HG03460 (cell line): ENCODE results near the gene RBM14.
"Not testable (repeated sequence)": the region's sequence is repeated elsewhere in the genome, so short reads cannot be mapped to it uniquely, and the experiment has no call there.

Experiments used
- ATAC-seq: cut with Tn5 transposase; IDR thresholded peaks from one replicate; pipeline ENCODE4 v1.9.1; 2021; ENCODE audit not compliant: unreplicated experiment

RBM14 gene

DNA sequence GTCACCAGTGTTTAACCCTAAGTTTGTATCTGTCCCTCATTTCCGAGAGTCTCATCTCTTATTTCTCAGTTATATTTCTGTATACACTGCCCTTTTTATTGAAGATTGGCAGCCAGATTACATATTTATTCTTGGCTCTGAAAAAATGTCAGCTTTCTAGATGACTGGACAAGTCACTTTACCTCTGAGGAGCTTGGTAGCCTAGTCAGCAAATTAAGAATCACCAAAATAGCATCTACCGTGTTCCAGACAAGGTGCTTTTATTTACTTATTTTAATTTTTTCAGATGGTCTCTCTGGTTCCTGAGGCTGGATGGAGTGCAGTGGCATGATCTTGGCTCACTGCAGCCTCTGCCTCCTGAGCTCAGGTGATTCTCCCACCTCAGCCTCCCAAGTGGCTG is 16.5 kb downstream of the RBM14 start:
- ATAC-seq = no peak

DNA sequence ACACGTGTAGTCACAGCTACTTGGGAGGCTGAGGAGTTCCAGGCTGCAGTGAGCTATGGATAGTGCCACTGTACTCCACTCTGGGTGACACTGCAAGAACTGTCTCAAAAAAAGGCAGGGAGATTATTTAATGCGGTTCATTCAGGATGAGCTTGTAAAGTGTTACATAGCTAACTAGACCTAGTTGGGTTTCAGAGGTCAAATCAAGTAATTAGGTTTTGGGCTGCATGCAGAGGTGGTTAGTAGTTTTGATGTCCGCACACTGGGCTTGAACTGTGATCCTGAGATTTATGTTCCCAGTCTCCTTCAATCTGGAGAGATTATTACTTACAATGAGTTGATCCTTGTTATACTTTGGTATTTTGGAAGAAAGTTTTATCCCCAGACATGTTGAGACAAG is 20.0 kb downstream of the RBM14 start:
- ATAC-seq = no peak

DNA sequence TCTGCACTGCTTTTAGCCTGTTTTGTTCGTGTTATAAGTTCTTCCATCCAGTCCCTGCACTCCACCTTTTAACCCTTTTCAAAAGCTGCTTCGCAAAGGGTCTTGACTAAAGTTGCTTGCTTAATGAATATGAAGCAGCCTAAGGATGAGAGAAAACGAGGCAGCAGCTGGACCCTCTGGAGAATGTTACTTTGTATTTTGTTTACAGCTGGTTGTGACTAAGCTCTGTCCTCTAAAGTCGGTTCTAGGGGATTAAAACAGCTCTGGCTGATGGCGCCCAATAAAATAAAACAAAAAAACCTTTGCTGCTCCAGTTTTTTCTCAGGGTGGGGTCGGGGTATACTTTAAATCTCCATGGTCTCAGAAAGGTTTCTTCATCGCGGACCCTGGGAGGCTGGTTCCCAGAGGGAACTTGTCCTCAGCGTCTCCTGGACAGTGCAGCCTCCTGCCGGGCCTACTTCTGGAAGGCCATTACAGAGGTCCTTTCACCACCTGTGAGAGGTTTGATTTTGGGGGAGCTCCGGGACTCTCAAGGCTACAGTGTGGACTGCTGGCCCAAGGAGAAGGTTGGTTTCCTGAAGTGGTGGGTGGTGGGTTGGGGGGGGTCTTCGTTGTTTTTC is 21.2 kb downstream of the RBM14 start:
- ATAC-seq = no peak

DNA sequence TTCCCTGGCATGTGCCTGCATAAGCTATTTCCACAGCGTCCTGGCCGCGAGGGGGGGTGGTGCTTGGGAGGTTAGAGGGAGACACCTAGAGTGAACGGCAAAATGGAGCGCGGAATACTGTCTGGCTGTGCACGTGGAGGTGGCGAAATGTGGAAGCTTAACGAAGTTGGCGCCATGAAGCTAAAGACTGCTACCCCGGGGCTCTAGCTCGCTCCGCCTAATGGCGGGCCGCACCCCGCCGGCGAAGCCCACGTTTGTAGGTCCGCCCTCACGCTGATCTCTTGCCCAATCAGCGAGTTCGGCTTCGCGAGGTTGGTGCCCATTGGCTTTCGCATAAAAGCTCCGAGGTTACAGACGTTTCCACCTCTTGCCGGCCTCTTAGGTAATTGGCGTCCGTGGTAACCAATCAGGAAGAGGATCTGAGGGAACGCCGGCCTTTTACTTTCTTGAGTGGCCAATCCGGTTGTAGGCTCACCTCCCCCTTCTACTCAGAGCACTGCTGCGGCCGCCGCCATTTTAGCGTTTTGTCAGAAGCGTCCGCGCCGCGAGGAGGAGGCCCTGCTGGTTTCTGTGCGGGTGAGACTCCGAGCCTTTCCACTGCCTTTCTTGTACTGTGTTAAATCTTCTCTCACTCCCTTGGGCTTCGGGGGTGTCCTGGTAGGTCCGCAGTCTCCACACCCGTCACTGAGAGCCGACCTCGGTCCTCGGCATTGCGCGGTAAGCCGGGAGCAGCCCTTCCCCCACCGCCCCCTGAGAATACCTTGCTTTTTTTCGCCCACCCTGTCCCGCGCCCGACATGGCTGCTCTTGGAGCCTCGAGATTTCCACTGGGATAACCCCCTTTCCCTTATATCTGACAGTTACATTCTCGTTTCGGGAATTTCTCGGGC is 22.0 kb downstream of the RBM14 start, which contains the start of gene RBM4:
TSS of gene RBM4 (plus strand) at position 527 of the 889 bp plus-strand sequence. CDS start 1,009 bp downstream, outside the sequence.
- ATAC-seq = peak; percentile 89

DNA sequence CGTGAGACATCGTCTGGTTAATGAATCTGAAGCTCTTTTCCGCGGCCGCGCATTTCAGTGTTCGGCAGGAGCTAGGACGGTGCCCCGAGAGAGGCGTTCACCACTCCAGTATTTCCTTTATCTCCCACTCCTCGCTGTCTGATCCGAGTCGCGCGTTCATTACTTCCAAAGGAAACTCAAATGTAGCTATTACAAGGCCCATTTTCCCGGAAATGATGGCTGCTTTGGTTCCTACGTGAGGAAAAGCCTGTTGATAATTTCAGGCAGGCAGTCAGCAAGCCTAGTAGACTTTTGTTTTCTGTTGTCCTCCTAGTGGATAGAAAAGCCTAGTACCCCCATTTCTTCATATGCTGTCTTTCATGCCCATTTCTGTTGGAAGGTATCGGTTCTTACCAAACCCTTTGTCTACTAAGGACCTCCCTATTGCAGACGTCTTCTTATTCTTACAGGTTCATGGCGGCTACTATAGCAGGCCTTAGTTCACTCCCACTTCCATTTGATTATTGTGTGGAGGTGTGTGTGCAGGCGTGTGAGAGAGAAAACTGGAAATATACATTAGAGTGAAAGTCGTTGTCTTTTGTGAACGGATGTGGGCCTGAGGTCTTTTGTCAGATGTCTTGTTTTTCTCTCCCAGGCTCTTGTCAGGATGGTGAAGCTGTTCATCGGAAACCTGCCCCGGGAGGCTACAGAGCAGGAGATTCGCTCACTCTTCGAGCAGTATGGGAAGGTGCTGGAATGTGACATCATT is 22.8 kb downstream of the RBM14 start:
- ATAC-seq = no peak

DNA sequence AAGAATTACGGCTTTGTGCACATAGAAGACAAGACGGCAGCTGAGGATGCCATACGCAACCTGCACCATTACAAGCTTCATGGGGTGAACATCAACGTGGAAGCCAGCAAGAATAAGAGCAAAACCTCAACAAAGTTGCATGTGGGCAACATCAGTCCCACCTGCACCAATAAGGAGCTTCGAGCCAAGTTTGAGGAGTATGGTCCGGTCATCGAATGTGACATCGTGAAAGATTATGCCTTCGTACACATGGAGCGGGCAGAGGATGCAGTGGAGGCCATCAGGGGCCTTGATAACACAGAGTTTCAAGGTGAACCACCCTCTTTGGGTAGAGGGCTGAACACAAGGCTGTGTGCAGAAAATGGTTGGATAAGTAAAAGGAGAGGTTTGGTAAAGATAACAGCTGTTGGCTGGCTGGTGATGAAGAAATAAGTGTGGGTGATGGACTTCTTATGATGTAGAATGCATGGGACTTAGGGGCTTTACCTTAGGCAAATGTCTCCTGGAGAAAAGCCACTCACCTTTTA is 23.4 kb downstream of the RBM14 start:
- not testable (repeated sequence) for ATAC-seq

DNA sequence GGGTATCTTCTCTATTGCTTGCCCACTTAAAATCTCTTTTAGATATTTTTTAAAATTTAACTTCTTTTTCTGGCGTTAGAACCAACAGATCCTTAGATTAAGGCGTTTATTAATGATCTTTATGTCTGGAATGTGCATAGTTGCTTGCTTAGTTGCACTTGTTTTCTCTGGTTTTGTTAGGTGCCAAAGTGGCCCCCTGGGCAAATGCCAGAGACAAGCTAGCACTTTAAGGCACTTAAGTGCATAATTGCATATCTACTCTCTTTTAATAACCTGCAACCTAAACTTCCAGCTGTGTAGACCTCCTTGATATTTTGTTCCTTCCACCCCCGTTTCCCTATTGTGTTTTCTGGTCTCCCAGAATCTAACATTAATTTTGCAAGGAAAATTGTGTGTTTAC is 25.4 kb downstream of the RBM14 start:
- ATAC-seq = no peak

GRCh38 chr11:66643745-66644437 is 27.5 kb downstream of the RBM14 start:
- no peak for ATAC-seq

- no peak for ATAC-seq
These were observed 30.4 kb downstream of the RBM14 start for GRCh38 chr11:66646828-66647227.

- no peak for ATAC-seq
These were observed 33.5 kb downstream of the RBM14 start for GRCh38 chr11:66649903-66650302.

DNA sequence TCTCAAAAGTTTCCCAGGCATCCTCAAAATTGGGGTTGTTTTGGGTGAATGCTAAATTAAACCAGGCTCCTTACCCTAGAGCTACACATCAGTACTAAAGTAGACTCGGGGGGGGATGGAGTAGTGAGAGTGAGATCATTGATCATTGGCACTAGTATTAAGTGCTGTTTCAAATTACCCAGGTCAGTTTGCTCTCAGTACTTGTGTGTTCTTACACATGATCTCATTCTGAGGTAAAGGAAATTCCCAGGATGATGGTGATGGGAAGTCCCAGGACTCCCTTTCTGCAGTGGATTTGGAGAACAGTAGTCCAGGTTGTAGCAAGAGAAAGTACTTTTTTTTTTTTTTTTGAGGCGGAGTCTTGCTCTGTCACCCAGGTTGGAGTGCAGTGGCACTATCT is 34.6 kb downstream of the RBM14 start:
- ATAC-seq = no peak

DNA sequence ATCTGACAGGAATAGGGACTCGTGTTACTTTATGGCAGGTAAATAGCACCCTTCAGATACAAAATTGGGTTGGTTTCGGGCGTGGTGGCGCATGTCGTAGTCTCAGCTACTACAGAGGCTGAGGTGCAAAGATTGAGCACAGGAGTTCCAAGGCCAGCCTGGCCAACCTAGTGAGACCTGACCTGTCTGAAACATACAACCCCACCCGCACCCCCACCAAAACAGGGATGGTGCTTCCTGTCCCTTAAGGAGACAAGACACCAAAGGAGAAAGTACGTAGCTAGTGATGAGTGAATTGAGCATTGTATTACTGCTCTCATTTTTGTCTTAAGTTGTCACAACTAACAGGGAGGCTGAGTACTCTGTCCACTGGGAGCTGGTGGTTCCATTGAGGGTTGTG is 36.2 kb downstream of the RBM14 start:
- no peak for ATAC-seq

DNA sequence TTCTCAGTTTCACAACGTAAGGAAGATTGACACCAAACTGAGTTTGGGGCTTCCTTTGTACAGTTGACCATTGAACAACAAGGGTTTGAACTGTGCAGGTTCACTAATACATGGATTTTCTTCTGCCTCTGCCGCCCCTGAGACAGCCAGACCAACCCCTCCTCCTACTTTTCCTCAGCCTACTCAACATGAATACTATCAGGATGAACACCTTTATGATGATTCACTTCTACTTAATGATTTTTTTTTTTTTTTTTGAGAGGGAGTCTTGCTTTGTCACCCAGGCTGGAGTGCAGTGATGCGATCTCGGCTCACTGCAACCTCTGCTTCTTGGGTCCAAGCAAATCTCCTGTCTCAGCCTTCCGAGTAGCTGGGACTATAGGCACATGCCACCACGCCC is 36.7 kb downstream of the RBM14 start:
- no peak for ATAC-seq

DNA sequence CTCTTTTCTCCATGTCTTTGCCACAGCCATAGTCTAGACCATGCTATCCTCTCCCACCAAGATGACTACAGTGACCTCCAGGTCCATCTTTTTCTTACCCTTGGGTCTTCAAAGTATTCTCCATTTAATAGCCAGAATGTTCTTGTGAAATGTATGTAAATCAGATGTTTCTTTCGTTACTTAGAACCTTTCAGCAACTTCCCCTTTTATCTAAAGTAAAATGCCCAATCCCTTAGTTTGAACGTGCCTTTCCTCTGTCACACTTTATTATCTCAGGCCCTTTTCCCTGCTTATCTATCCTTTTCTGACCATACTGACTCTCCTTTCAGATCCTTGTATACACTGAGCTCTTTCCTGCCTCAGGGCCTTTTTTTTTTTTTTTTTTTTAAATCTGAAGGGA is 43.3 kb downstream of the RBM14 start:
- no peak for ATAC-seq

DNA sequence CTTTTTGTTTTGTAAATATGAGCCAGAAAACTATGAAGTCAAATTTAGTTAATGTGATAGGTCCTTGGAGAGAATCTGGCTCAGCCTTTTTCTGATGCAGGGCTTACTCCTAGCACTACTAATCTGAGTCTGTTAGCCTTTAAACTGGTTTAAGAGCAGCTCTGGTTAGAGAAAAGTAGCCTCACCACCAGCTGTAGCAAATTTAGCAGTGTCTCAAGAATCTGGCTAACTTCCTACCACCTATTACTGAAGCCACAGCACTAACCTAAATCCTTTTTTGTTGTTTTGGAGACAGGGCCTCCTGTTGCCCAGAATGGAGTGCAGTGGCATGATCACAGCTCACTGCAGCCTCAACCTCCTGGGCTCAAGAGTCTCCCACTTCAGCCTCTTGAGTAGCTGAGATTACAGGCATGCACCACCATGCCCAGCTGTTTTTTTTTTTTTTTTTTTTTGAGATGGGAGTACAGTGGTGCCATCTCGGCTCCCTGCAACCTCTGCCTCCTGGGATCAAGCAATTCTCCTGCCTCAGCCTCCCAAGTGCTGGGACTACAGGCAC is 47.4 kb downstream of the RBM14 start:
- ATAC-seq = no peak

DNA sequence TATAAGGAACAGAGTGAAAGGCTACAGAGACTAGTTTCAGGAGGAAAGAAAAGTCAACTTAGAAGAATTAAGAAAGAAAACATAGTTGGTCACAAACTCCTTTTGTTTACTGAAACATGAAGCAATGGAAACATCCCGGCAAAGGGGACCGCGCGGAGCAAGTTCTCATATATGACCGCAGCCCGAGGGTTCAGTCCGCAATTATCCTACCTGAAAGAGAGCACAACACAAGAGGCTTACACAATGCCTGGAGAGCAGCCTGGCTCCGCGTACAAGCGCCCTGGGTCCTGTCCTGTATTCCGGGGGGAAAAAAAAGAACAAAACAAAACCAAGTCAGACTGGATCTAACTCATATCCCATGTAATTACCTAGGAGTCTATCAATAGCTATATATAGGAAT is 48.9 kb downstream of the RBM14 start:
- no peak for ATAC-seq

DNA sequence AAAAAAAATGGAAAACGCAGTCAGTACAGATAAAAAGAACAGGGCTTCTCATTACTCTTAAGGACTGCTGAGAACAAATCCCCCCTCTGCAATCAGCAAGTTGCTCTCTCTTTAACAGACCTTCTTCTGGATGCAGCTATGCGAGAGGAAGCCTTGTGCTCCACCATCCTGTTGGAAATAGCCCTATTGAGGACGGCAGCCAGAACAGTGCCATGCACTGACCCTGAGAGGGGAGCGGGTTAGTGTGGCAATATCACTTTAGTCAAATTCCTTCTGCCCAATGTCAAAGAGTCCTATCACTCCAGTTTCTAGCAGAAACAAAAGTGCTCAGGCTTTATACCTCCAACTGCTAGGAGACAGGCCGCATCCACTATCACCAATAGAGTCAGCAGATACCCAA is 54.4 kb downstream of the RBM14 start:
- no peak for ATAC-seq

DNA sequence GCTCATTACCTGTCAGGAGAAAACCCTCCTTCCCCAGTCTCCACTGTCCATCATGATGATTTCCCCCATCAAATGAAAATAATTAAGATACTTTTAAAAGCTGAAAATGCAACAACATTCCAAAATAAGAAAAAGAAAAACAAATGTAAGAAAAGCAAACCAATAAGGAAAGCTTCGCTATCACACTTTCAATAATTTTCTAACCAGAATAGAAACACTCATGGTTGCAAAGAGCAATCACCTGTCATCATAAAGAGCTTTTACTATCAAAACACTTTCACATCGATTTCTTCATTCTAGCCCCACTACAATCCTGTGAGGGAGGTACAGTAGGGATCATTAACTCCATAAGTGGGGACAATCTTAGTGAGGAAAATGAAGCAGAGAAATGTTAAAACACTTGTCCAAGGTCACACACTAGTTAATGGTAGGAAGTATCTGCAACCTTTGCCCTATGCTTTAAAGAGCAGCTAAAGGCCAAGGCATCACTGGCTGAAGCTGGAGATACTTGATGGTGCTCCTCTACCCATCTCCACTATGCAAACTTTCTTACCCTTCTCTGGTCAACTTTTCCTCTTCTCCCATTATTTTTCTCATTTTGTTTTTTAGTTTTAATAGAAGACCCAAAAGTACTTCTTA is 58.7 kb downstream of the RBM14 start:
- ATAC-seq = no peak

- ATAC-seq = no peak
These were observed 60.0 kb downstream of the RBM14 start for GRCh38 chr11:66676282-66676919.
